Stimulated activated CD8-positive, alpha-beta memory T cell treated with anti-CD3 and anti-CD28 coated beads, Interleukin-4, amount 100 ng/mL, for 24 hours (primary cell): ENCODE data around the gene CLNK.
"Not testable (repeated sequence)": the region's sequence is repeated elsewhere in the genome, so short reads cannot be mapped to it uniquely, and the experiment has no call there.

Experiments
- DNase-seq: peaks from one replicate; pipeline ENCODE4 v3.0.0-alpha.2; 2020; ENCODE audit warnings: low read depth

Gene CLNK

GRCh38 chr4:10659251-10659650, 25.3 kb downstream of the CLNK start:
- DNase-seq, result no peak

DNA sequence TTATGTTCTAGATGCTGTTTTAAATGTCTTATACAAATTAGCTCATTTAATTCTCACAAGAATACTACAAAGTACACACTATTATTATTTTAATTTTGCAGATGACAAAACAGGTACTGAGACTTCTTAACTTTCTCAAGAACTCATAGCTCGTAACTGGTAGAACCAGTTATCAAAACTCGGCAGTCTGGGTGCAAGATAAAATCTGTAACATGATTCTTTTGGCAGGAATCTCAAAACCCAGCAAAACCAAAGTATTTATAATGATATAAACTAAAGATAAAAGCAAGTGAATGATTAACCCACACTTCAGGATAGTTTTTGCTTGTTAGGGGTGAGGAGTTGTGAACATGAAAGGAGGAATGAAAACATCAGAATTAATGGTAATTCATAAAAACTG, 27.6 kb downstream of the CLNK start:
- DNase-seq, result no peak

- no peak for DNase-seq
Observed at GRCh38 chr4:10656420-10656819, 28.1 kb downstream of the CLNK start.

DNA sequence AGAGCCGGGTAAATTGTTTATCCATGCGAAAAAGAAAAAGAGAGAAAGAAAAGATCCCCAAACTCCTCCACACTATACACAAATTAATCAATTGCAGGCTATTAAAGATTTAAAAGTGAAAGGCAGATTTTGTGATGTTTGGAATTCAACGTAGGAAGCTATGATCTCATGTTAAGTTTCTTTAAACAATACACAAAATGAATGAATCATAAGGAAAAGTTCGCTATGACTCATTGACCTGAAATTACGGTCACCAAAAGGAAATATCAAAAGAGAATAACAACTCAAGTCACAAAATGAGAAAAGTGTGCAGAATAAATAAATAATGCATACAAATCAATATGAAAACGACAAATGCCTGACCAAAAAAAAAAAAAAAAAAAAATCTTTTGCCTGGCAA, 28.6 kb downstream of the CLNK start:
- DNase-seq, result no peak

- no peak for DNase-seq
Observed at GRCh38 chr4:10648479-10648878, 36.1 kb downstream of the CLNK start.

- DNase-seq, result no peak
Observed at GRCh38 chr4:10647846-10648245, 36.7 kb downstream of the CLNK start.

DNA sequence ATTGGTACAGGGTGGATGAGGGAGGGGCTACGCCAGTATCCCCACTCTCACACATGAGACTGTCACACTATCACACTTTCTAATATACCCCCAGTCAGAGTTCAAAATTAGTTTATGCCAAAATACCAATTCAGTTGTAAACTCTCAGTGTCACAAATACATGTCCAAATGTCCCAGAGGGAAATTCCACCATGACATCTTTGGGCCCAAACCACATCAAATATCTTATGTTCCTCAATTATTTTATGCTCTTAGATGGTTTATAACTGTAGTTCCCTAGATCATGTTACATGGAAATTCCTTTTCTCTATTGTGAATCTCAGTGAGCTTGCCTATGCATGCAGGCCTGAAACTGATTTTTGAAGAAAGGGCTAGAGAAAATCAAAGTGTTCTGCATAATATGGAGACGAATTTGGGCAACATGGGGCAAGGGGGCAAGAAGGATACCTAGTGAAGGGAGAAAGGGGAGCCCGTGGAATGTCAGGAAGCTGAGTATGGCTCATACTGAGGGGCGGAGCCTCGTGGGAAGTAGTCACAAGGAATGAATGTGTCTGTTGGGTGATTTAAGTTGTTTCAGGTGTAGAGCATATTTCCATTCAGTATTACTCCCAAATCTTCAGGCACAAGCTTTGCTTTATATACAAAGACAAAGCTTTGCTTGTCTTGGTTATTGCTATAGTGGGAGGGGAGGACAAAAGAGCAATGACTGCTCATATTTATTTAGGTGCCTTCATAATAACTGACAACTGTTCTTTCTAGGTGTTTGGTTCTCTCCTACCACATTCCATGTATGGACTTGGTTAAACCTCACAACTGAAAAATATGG, 40.8 kb downstream of the CLNK start:
- no peak for DNase-seq

DNA sequence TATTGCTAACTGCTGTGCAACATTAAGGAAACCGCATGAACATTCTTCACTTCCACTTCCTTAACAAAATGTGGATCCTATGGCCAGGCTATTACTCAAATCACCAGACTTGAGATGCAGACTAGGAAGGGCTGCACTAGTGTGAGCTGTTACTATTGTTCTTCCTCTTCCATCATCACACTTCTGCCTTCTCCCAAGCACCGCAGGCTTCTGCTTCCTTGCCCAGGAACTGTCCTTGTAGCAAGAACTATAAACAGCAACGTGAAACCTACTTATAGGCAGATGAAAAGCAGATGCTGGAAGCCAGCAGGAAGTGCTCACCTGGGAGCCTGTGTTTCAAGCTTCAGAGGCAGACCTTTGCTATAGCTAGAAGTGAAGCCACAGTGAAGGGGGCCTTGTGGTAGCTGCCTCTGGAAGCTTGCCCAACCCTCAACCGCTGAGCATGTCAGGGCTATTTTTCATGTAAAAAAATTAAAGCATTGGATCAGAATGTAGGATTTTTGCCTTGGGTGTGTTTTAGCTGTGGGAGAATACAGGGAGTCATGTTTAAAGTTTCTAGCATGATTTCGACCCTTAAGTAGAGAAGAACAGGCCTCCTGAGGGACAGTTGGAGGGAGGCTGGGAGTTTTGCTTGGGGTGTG, 43.9 kb downstream of the CLNK start:
- DNase-seq, result no peak

- no peak for DNase-seq
Observed at GRCh38 chr4:10639664-10640063, 44.9 kb downstream of the CLNK start.

- no peak for DNase-seq
Observed at GRCh38 chr4:10639100-10639499, 45.5 kb downstream of the CLNK start.

DNA sequence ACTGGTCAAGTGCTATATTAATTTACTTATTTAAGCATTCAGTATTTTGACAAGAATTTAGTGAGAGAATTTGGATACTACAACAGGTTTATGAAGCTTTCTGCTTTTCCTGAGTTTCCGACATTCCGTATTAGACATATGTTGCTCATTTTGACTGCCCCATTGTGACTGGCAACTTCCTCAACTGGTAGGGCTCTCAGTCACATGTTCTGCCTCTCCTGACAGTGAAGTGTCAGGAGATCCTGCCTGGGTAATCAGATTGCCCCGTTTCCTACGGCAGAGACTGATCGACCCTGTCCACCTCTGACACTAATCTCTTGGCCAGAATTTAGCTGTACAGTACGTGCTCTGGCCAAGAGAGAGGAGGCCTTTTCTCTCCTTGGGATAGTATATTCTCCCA, 49.5 kb downstream of the CLNK start:
- DNase-seq, result no peak

GRCh38 chr4:10629394-10629793, 55.2 kb downstream of the CLNK start:
- DNase-seq, result no peak

DNA sequence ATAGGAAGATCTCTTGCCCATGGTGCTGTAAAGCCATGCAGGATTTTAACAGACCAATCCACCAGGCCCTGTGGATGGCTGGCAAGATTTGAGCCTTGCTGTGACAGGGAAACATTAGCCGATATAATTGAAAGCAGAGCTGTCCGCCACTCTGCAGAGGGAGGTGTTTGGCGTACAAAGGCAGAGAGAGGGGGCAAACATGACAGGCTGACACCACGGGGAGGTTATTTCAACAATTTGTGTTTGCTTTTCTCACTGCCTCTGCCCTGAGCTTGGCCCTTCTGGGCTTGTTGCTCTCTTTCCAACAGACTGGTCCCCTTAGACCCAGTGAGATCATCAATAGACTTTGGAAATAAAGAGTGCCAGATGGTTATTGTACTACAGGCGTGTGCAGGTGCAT, 59.4 kb downstream of the CLNK start:
- no peak for DNase-seq

DNA sequence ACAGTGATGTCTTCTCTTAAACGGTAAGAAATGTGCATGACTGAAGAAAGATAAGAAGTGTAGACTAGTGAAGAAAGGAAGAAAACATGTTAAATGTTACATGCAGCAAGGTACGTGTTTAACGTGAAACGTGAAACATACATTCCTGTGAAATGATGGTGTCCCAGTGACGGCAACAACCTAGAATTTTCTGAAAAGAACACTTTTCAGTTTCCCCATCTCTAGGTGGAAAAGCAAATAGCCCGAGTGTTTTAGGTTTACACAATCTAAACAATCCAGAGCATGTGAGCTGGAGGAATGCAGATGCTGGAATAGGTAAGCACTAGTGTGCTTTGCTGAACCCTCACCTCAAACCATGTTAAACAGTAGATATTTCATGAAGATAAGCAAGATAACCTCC, 60.7 kb downstream of the CLNK start:
- no peak for DNase-seq

GRCh38 chr4:10623241-10623640, 61.3 kb downstream of the CLNK start:
- no peak for DNase-seq

- DNase-seq, result no peak
Observed at GRCh38 chr4:10622728-10623127, 61.8 kb downstream of the CLNK start.

- no peak for DNase-seq
Observed at GRCh38 chr4:10620935-10621488, 63.6 kb downstream of the CLNK start.

DNA sequence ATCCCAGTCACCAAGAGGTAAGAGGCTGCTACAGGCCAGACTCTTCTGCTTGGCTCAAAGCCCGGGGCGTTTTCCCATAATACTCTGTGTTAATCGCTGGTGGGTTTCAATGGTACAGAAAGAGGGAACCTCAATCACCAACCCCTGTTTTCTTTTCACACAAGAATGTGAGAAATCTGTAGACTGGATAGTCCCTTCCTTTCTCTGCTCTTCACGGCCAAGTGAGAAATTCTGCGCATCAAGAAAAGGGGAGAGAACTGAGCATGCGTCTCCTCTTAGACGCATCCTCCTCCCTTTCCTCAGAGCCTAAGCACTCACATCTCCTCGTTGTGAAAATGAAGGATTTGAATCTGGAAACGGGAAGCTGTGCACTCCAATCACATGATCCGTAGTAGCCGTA, 64.7 kb downstream of the CLNK start:
- DNase-seq, result no peak

DNA sequence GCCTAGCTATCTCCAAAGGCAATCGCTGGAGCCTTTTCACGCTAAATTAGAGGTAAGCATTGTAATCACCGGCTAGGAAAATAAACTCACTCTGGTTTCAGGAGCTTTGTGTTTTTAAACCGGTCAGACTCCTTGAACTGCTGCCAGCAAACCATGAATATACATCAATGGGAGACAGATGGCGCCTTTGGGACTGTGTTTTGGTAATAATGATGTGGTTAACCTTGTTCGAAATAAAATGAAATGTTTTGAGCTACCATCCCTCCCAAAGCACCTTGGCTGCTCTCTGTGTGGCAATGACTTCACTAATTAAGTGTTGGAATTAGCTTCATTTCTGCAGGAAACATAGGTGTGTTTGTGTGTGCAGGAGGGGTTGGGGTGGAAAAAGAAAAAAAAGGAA, 65.3 kb downstream of the CLNK start:
- no peak for DNase-seq

DNA sequence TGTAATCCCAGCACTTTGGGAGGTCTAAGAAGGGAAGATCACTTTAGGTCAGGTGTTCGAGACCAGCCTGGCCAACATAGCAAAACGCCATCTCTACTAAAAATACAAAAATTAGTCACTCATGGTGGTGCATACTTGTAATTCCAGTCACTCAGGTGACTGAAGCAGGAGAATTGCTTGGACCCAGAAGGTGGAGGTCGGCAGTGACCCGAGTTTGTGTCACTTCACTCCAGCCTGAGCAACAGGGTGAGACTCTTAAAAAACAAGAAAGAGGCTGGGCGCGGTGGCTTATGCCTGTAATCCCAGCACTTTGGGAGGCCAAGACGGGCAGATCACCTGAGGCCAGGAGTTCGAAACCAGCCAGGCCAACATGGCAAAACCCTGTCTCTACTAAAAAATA, 69.6 kb downstream of the CLNK start:
- not testable (repeated sequence) for DNase-seq

- no peak for DNase-seq
Observed at GRCh38 chr4:10613926-10614478, 70.6 kb downstream of the CLNK start.

DNA sequence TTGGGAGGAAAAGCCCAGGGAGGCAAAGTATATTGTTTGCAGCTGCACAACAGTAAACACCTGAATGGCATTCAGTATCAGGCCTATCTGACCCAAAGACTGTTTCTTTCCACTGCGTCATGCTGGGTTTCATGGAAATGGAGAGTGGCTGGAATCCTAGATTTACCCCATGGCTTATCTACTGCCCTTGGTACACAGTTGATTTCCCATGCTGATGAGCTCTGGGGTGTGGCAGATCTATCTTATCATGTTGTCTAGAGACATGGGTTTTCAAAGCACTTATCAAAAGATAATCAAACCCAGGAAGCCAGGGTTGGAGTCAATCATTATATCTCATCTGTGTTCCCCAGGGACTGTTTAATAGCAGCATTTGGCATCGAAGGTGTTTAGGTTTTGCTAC, 72.1 kb downstream of the CLNK start:
- DNase-seq, result no peak

- DNase-seq, result no peak
Observed at GRCh38 chr4:10611673-10612072, 72.9 kb downstream of the CLNK start.
